DMS153 treated with DMSO at 0.1 percent for 48 hours (cell line): Measurements from ENCODE around the gene CELSR2.

Experiments
- DNase-seq: peaks from one replicate; lab custom pipeline; 2025; ENCODE audit not compliant: unreplicated experiment; lab: John Stamatoyannopoulos, UW

Gene CELSR2

DNA sequence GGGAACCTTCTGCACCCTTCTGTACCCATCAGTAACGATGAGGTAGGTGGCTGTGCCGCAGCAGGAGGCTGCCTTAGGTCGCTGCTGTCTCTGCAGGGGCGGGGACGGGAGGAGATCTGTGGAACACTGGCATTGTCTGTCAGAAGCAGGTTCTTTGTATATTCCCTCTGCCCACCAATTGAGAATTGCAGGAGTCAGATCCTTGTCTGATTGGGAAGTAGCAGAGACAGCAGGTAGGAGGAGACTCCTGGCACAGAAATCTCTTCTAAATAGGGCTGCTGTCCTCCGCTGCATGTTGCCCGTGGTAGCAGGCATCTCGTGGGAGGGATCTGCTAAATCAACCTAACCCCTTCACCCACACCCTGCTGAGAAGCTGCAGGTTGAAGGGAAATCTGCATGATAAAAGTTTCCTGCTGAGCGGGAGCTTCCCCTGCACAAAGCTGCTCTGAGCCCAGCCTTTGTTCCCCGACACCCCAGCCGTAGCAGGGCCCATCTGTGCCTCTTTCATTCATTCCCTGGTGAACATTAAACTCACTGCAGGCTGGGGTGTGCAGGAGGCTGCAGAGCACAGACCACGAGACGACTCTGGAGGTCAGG is 19.7 kb upstream of the CELSR2 start:
- no peak for DNase-seq

DNA sequence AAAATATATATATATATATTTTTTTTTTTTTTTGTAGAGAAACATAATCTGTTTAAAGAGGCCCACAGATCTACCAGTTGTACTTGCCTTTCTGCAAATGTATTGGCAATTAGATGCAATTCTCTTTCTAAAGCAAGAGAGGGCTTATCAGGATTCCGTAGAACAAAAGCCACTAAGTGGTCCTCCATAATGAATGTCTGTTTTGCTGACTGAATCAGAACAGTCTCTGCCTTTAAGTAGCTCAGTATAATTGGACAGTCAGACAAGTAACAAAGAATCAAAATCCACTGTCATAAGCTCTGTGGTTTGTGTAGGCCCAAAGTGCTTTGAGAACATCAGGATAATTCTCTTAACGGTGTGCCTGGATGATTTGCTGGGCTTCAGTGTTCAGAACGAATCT is 18.3 kb upstream of the CELSR2 start:
- no peak for DNase-seq

DNA sequence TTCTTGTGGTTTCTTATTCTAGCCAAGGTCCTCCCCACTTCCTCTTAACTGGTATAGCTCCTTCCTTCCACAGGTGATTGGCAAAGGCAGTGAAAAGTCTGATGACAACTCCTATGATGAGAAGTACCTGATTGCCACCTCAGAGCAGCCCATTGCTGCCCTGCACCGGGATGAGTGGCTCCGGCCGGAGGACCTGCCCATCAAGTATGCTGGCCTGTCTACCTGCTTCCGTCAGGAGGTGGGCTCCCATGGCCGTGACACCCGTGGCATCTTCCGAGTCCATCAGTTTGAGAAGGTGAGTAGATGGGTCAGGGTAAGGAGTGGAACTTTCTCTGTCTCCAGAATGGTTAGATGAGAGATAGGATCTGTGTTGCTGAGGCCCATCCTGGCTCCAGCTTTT is 14.2 kb upstream of the CELSR2 start:
- no peak for DNase-seq

DNA sequence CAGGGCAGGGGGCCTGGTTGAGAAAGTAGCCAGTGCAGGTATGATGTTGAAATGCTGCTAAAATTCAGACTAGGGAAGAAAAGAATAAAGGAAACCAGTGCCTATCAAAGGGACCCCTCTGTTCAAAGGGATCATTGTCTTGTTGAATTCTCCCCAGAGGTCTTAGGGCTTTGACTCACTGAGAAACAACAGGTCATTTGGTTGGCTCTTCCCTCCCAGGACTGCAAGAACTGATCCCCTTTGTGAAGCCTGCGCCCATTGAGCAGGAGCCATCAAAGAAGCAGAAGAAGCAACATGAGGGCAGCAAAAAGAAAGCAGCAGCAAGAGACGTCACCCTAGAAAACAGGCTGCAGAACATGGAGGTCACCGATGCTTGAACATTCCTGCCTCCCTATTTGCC is 11.8 kb upstream of the CELSR2 start:
- no peak for DNase-seq

DNA sequence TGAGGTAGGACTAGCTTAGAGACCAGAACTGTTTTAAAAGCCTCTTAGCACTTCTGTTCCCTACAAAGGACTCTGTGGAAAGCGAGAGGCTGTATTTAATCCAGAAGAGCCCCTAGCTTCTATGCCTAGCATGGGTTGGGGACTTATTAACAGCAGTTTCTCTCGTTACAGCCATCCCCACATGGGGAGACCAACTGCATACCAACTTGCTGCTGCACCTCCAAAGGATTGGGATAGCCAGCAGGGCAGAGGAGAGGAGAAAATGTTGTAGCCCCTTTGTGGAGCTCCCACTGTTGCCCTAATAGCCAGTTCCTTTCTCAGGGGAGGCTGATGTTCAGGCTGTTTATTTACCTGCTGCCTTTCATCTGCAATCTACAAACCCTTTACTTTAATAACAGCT is 11.0 kb upstream of the CELSR2 start:
- no peak for DNase-seq

DNA sequence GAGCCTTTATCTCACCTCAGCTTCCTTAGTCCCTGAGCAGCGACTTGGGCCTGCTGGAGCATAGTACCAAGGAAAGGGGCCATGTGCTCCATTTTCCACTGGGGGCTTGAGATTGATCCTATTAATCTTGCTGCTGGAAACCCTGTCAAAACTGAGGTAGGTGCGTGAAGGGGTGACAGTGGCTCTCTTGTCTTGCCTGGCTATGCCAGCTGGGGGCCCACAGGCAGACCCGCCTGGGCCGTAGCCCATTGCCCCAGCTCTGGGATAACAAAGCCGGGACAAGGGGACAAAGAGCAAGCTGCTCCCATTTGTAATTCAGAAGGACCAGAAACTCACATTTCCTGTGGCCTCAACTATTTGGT is 10.3 kb upstream of the CELSR2 start:
- DNase-seq = no peak

DNA sequence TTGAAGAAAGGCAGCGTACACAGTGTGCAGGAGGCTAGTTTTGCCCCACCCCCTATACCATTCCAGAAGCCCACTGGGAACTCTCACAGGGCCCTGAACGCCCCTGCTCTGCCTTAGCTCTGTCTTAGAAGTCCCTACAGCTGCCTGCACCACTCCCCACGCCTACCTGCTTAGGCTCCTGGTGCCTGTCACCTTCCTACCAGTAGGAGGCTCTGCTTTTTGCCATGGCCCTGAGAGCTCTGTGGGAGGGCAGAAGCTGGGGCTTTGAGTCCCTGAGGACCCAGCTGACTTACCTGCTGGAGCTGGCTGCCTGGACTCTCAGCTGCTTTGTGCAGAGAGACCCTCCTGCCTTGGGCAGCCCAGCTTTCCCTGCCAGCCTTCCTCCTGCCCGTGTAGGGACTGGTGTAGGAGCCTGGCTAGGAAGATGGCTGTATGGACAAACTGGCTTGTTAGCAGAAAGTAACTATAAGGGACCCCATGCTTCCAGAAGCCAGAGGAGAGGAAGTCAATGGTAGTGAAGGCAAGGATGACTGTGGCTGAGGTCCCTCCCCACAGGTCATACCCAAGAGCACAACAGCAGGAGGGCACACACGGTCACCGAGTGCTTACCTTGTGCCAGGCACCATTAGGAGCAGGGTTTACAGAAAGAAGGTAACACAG is 9.8 kb upstream of the CELSR2 start:
- DNase-seq = peak; percentile 7

DNA sequence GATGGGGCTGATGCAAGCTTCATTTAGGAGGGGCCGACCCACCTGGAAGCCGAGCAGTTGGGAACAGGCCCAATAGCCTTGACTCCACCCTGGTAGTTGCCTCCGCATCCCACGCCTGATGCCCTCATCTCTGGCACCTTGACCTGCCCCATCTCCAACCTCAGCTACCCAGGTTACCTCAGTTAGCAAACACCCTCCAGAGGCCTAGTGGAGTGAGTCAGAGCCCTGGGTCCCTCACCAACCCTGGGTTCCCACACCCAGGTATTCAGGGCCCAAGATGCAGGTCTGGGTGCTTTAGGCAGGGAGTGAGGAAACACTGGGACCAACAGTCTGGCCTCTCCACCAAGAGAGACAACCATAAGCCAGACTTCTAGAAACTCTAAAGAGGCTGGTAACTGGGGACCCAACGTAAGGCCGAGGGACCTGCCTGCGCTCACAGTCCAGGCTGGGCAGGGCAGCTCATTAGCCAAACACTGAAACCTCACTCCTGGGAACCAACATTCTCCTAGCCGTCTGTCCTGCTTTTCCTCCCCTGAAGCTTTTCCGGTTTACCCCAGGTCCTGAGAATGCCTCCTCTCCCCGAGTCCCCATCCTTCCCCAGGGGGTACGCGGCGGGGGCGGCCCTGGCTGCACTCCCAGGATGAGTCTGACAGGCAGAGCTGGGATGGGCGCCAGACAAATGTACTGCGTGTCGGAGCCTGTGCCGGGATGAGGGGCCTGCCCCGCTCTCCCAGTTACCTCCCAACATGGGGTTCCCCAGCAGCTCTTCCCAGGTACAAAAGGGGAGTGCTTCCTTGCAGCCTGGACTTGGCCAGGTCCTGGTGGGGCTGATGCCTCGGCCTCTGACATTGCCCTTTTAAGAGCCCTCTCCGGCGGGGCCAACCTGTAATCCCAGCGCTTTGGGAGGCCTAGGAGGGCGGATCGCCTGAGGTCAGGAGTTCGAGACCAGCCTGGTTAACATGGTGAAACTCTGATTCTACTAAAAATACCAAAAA is 8.9 kb upstream of the CELSR2 start:
- DNase-seq = peak; percentile 10

DNA sequence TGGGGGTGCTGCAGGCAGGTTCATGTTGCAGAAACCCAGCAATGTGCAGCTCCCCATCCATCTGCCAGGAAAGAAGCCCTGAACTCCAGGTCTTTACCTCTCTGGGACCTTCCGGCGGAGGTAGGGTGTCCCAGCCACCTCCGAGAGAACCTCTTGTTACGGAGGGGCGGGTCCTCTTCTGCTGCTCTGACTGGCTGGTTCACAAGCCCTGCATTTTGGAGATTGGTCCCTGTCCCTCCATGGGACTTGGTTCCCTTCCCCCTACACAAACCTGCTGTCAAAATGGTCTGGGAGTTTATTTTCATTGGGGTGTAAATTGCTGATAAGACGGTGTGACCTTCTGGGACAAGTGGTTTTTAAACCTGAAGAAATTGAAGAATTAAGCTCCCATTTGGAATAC is 8.0 kb upstream of the CELSR2 start:
- no peak for DNase-seq

DNA sequence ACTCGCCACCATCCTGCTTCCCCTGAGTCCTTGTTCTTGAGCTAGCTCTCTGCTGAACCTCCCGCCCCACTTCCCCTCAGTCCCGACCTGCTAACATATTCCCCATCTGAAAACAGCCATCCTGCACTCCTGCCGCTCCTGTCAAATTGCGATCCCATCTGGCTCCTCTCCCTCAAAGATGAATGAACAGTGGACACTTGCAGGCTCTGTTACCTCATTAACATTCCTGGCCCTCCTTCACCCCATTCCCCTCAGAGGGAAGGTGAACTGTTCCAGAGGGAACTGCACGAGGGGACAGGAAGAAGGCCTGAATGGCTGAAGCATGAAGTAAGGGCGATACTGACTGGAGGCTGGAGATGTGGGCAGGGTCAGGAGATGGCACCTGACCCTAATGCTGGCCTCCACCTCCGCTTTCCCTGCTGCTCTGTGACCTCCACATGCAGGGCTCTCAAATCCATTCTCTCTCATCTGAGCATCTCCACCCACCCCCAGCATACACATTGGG is 7.4 kb upstream of the CELSR2 start:
- DNase-seq = no peak

DNA sequence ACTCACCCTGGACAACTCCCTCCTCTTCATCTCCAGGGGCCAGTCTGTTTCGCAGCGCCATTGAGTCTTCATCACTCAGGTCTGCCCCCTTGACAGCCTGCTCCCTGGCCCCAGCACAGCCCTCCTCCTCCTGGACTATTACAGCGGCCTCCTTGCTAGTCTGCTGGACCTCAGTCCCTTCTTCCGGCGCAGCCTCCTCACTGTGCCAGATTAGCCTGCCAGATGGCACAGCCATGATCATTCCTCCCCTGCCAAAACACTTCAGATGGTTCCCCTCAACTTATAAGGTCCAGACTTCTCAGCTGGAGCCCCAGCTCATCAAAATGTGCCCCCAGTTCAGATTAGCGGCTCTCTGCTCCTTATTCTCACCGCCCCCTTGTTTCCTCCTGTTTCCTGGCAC is 7.0 kb upstream of the CELSR2 start:
- DNase-seq = no peak

DNA sequence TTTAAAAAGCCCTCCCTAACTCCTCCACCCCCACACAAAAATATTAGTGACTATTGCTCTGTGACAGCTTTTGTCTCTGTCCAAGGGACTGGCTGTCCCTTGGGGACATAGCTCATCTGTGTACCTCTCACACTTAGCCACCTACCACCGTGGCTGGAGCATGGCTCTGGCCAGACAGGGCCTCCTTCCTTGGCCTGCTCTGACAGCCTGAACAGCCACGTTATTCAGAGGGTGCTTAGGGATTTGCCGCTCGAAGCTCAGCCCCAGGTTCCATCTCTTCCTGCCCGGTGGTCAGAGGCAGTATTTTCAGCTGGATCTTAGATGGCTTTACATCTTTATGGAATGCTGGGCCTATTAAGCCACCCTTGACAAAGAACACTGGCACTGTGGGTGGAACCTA is 6.1 kb upstream of the CELSR2 start:
- DNase-seq = no peak

DNA sequence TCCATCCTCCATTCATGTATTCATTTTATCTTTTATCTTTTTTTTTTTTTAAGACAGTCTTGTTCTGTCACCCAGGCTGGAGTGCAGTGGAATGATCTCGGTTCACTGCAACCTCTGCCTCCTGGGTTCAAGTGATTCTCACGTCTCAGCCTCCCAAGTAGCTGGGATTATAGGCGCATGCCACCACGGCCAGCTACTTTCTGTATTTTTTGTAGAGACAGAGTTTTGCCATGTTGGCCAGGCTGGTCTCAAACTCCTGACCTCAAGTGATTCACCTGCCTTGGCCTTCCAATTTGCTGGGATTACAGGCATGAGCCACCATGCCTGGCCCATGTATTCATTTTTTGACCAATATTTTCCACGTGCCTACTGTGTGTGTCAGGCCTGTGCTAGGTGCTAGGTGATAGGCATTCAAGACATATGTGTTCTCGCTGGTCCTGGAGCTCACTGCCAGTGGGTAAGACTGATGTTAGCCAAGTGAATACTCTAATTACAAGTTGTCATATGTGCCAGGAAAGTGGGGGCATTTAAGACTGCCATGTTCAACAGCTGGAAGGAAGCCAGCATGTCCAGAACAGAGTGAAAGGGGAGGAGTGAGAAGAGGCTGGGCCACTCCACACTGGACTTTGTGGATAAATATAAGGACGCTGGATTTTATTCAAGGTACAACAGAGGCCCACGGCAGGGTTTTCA is 5.3 kb upstream of the CELSR2 start:
- no peak for DNase-seq

DNA sequence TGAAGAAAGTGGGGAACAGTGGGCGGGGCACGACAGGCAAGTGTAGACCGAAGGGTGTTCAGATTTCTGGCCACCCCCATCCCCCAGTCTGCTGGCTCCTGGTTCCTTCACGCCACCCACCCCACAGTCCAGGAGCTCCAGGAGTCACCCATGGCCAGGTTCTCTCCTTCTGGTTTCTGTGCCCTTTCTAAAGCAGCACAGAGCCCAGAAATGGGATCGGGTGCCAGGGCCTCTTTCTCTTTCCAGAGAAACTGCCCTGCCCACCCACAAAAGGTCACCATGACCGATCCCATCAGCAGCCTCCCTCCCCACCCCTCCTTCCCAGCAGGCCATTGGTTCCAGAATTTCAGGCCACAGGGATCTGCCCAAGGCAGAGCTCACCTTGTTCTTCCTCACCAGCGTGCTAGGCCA is 3.2 kb upstream of the CELSR2 start:
- DNase-seq = no peak

DNA sequence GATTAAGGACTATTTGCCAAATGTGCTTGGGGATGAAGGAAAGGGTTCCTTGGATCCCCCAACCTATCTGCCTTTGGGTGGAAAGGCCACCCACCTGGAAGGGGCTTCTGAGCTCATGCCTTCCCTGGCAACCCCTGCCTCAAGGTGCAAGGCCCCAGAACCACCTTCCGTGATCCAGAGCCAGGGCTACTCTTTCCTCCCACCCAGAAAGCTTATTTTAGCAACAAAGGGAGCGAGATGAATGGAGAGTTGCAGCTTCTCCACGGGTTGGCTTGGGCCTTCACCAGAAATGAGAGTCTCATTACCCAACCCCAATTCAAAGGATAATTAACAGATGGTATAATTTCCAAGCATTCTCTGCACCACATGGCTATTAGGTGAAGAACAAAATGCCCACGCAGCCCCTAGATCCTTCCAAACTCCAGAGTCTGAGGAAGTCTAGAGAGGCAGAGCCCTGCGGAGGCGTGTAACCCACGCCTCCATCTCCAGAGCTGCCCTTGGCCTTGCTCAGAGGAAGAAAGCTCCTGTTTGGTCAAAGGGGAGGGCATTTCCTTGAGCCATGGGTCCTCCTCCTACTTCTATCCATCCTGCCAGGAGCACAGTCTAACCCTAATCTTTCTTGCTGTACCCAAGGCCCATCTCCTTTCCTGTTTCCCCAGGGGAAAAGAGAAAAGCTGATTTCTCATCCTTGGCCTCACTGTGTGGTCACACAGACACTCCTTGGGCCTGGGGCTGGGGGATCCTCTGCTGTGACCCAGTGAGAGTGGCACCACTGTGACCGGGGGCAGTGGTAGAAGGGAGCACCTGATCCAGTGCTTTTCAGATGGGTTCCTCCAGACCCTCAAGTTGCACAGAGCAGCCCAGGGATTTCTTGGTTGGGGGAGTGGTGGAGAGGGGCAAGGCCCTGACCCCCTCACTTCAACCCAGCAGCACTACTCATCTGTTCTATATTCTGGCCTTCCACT is 1.7 kb upstream of the CELSR2 start:
- no peak for DNase-seq

DNA sequence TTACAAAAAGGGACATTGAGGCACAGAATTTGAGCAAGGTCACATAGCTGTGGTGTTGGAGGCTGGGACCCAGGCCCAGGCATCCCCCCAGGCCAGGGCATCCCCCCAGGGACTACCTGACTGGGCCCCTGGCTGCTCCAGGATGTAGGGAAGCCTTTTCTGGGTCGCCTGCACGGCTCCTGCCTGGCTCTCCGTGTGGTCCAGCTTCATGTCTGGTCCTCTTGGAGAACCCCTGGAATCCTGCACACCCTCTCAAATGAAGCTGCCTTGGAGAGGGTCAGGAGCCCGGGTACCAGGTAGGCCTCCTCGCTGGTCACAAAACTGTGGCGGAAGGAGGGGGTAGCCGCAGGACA is 919 bp upstream of the CELSR2 start:
- DNase-seq = no peak

DNA sequence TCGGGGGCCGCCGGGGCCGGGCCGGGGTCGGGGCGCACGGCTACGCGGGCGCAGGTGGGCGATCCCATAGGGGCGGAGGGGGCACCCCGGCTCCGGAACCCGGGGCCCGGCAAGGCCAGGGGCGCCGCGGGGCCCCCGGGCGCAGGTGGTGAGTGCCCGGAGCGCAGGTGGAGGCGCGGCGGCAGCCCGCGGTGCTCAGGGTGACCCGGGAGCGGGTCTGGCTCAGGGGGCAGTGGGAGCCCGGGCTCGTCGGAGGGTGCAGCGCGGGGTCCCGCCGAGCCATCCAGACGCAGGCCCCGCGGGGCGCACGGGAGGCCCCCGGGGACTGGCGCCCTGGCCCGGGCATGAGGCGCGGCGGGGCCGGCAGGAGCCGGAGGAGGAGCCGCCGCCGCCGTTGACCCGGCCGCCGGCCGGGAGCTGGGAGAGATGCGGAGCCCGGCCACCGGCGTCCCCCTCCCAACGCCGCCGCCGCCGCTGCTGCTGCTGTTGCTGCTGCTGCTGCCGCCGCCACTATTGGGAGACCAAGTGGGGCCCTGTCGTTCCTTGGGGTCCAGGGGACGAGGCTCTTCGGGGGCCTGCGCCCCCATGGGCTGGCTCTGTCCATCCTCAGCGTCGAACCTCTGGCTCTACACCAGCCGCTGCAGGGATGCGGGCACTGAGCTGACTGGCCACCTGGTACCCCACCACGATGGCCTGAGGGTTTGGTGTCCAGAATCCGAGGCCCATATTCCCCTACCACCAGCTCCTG is 489 bp downstream of the CELSR2 start:
- no peak for DNase-seq

DNA sequence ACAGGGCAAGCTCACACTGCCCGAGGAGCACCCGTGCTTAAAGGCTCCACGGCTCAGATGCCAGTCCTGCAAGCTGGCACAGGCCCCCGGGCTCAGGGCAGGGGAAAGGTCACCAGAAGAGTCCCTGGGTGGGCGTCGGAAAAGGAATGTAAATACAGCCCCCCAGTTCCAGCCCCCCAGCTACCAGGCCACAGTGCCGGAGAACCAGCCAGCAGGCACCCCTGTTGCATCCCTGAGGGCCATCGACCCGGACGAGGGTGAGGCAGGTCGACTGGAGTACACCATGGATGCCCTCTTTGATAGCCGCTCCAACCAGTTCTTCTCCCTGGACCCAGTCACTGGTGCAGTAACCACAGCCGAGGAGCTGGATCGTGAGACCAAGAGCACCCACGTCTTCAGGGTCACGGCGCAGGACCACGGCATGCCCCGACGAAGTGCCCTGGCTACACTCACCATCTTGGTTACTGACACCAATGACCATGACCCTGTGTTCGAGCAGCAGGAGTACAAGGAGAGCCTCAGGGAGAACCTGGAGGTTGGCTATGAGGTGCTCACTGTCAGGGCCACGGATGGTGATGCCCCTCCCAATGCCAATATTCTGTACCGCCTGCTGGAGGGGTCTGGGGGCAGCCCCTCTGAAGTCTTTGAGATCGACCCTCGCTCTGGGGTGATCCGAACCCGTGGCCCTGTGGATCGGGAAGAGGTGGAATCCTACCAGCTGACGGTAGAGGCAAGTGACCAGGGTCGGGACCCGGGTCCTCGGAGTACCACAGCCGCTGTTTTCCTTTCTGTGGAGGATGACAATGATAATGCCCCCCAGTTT is 1.3 kb downstream of the CELSR2 start:
- no peak for DNase-seq
